HG03558 (cell line): ENCODE results near the gene VAMP8.
"Not testable (repeated sequence)": the region's sequence is repeated elsewhere in the genome, so short reads cannot be mapped to it uniquely, and the experiment has no call there.

Experiments used
- ATAC-seq: cut with Tn5 transposase; IDR thresholded peaks from one replicate; pipeline ENCODE4 v1.9.1; 2021; ENCODE audit warnings: moderate number of reproducible peaks; ENCODE audit not compliant: unreplicated experiment; ENCODE audit errors: extremely low read depth

VAMP8 gene

DNA sequence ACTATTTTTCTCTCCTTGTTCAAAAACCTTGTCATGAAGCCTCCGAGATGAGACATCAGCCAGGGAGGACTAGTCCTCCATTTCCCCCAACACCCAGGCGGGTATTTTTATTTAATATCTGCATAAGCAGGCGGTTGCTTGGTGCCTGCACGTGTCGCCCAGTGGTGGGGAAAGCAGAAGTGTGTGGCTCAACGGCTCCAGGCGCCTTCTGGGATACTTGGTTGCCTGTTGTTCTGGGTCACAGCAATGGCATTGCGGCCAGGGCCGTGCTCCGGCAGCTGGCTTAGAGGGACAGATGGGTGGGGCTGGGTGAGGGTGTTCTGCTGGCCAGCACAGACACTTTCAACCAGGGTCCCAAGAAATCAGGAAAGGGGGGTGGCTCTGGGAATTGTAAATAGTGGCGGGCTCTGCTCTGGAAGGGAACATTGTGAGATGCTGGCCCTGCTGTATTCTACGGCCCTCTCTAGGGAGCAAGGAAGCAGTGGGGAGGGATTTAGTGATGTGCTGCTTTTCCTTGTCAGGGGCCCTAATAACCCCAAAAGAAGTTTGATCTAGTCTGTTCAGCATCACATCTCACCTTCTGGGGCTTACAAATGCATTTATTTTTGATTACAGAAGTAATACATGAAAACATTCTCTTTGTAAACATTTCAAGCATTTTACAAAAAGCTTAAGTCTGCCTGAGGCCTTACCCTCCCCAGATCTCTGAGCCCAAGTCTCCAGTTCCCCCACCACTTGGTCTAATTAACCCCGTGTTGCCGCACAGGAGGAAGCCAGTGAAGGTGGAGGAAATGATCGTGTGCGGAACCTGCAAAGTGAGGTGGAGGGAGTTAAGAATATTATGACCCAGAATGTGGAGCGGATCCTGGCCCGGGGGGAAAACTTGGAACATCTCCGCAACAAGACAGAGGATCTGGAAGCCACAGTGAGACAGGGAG lies 1.1 kb downstream of the VAMP8 start:
- ATAC-seq: no peak

- no peak for ATAC-seq
Observed at GRCh38 chr2:85579266-85579935, 2.0 kb downstream of the VAMP8 start.

DNA sequence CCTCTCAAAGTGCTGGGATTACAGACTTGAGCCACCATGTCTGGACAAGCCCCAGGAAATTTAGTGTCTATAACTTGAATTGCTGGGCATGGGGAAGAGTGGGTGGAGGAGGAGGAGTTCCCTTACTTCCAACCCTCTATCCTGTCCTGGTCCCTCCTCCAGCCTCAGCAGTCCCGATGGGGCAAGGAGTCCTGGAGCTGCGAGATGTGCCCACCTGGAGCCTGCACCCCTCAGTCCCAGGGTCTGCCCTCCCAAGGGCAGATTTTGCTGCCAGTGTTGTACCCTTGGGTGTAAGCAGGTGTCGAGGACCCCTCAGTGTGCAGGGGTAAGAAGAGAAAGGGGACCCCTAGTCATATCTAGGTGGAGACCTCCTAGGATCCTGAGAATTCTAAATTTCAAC lies 2.8 kb downstream of the VAMP8 start:
- no peak for ATAC-seq

- ATAC-seq: no peak
Observed at GRCh38 chr2:85582492-85582891, 5.1 kb downstream of the VAMP8 start.

DNA sequence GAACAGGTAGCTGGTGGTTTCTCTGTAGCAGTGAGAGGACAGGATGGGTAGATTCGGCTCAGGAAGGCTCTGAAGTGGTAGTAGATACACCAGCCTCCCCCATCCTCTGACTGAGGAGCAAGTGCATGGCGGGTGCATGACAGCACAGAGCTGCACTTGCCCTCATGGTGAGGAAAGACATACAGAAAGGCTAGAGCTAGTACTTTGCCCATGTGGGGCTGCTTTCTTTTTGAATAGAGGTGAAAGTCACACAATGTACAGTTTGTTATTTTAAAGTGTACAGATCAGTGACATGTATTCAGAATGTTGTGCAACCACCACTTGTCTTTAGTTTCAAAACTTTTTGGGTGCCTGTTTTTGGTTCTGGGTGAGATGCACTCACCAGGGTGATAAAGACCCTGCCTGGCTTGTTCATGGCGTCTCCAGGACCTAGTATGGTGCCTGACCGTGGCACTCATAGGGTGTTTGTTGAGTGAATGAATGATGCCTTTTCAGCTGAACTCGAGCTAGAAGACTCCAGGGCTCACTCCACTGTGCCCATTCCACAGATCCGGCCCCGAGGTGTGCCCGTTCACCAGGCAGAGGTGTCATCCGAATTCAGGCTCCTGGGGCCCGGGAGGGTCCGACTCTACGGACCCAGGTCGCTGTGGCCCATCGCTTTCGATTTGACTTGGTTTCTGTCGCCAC lies 6.4 kb downstream of the VAMP8 start:
- no peak for ATAC-seq

DNA sequence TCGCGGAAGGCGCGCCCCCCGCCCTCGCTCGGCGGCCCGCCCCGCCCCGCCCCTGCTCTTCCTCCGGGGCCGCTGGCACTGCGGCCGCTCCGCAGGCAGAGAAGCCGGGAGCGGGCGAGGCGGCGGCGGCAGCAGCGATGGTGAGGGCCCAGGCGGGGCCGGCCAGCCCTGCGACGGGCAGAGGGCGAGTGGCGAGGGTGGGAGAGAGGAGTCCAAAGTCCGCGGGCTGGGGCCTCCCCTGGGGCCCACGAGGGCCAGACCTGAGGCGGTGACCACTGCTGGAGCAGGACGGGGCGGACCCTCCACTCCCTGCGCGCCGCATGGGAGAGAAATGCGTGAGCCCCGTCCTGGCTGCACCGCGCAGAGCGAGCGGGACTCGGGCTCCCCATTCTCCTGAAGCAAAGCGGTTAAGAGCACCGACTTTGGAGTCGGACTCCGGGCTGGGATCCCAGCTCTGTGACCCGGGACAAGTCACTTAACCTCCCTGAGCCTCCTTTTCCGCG lies 7.0 kb downstream of the VAMP8 start, which contains the start of gene VAMP5:
TSS of gene VAMP5 (plus strand) at position 78 of the 503 bp plus-strand sequence. CDS start at position 138, 60 bp downstream.
- ATAC-seq: peak; percentile 44

GRCh38 chr2:85584857-85585780 lies 7.7 kb downstream of the VAMP8 start:
- no peak for ATAC-seq

GRCh38 chr2:85585781-85586105 lies 8.4 kb downstream of the VAMP8 start:
- ATAC-seq: no peak

DNA sequence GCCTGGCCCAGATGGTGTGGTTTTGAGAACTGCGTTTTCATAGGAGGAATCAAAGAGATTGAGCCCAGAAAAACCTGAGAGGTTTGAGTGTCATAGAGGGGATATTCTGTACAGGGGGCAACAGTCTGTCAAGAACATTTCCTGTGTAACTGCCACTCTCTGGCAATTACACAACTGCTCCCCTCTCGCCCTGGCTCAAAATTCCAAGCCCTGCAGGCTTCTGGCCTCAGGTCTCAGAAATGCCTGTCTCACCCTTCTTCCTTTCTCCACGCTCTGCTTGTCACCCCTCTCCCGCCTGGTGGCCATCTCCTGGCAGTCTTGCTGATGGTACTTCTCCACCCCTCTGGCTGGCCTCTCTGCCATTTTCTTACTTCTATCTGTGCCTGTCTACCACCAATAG lies 10.8 kb downstream of the VAMP8 start:
- no peak for ATAC-seq

DNA sequence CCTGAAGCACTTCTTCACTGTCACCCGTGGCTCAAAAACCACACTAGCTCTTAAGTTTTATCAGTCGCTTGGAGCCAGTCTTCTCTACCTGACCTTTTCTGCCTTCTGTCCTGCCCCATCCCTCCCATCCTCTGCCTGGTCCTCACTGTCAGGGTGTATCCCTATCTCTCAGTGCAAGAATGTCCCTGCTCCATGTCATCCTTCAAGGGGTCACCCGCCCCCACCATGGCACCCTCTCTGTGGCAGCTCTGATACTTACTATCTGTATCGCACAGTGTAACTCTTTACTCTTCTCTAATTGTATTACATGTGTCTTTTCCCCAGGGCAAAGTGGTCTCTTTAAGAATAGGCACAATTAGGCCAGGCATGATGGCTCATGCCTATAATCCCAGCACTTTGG lies 11.3 kb downstream of the VAMP8 start:
- no peak for ATAC-seq

DNA sequence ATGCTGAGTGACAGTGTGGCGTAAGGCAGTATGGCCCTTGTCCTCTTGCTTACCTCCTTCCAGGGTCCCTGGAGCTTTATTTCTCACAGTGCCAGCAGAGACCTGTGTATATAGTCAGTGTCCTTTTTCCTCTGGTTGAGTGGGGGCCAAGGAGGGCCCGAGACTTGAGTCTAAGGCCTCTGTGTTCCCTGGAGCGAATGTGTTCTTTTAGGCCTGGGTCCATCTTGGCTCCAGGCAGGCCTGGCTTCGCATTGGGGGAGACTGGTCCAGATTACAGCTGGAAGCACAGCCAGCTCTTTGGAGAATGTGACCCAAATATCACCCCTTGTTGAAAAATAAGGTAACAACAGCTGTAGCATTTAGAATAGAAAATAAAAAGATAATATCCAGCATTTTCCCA lies 11.8 kb downstream of the VAMP8 start:
- ATAC-seq: no peak

DNA sequence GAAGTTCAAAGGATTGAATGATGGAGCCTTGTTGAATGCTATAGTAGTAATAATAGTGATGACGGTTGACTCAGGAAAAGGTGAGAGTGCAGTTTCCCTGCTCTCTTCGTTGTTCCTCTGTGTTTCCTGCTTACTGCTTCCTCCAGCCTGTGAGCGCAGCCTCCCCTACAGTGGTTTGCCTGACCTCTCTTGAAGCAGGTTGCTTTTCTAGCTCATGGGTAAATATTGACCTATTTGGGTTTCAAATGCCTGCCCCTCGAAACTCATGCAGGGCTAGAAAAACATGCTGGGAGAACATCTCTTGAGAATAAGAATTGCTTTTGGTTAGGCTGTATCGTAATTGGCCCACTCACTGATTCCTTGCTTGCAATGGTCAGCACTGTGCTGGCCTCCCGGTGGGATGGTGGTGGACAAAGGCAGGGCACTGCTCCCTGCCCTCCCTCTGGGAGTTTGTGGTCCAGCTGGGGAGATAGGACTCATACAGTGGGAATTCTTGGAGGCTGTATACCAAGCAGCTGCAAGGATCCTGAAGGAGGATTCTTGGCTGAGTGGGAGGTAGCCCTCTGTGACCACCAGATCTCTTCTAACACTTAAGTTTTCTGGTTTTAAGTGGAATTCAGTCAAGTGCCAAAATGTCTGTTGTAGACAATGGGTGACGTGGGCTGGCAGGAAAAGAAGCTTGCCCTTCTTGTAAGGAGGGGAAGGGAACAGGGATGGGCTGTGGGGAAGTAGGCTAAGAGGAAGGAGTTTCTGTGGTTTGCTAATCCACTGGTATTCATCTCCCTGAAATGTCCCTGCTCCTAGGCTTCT lies 12.8 kb downstream of the VAMP8 start:
- no peak for ATAC-seq

DNA sequence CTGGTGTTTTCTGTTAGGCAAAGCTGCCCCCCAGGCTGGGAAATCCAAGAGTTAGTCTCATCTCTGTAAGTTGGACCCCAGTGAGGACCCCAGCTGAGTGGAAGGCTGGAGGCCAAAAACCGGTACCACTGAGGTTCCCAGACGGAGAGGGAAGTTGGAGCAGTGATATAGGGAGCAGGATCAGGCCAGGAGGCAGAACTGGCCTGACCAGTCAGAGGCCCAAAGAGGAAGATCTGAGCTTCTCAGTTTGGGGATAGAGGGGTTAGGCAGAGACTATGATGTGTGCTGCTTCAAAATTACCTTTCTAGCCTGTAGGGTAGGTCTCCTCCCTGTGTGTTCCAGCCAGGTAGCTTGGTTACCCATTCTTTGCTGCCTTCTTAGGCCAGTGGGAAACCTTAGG lies 13.6 kb downstream of the VAMP8 start:
- no peak for ATAC-seq

GRCh38 chr2:85591563-85591962 lies 14.2 kb downstream of the VAMP8 start:
- no peak for ATAC-seq

DNA sequence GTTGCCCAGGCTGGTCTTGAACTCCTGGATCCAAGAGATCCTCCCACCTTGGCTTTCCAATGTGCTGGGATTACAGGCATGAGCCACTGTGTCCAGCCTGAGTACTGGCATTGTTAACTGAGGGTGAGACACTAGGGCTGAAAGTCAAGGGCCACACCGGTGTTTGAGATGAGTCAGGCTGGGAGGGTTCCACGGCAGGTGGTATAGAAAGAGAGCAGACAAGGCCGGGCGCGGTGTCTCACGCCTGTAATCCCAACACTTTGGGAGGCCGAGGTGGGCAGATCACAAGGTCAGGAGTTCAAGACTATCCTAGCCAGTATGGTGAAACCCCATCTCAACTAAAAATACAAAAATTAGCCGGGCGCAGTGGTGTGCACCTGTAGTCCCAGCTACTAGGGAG lies 14.9 kb downstream of the VAMP8 start:
- not testable (repeated sequence) for ATAC-seq

DNA sequence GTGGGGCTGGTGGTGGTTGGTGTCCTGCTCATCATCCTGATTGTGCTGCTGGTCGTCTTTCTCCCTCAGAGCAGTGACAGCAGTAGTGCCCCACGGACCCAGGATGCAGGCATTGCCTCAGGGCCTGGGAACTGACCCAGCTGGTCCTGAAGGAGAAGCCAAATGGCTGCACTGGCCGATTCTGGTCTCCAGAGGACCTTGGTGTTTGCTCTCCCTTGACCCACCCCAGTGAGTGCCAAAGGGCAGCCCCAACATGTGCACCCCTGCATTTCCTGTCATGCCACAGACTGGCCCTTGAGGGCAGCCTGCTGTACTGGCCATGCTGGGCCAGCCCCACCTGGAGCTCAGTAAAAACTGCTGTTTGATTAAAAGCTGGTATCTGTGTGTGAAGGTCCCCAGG lies 15.6 kb downstream of the VAMP8 start:
- no peak for ATAC-seq

- no peak for ATAC-seq
Observed at GRCh38 chr2:85594715-85595300, 17.4 kb downstream of the VAMP8 start.

DNA sequence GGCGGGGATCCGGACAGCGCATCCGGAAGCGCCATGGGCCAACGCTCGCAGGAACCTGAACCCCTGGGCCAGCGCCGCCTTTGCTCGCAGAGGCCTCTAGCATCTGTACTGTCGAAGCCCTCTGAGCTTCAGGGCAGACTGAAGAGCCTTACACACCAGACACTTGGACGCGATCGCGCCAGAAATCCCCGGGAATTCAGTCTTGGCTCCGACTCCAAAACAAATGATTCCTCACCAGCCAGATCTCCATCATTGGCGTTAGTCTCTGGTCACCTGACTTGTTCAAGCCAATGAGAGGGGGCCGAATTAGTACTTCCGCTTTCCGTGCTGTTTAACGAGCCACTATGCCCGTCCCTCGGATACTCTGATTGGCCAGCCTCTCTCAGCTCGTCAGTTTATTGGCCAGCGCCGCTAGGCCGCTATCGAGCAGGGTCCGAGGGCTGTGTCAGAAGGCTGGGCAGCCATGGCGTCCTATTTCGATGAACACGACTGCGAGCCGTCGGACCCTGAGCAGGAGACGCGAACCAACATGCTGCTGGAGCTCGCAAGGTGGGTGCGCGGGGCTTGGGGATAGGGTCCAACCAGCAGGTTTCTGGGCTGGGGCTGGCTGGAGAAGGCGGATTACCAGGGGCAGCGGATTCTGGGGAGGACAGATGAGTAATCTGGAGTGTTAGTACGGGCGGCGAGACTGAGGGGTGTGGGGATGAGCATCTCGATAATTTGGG lies 18.1 kb downstream of the VAMP8 start, which contains the start of gene RNF181:
TSS of gene RNF181 (plus strand) at position 445 of the 725 bp plus-strand sequence. CDS start at position 464, 19 bp downstream.
- ATAC-seq: peak; percentile 97
